HepG2 (cell line): ENCODE results near the gene EVA1A. TPM values are rescaled to one million over a fixed set of nuclear protein-coding genes. Genes with fewer than 3 reads are reported as not detected.
A peak's percentile ranks its signal among the peaks of the same experiment; 100 is the strongest.

Experiments
- AGO2 ChIP-seq: fragments of 200-400 bp; formaldehyde crosslinking; optimal IDR thresholded peaks from 2 replicates; pipeline ENCODE3; 2017; ENCODE audit warnings: mild to moderate bottlenecking, low read depth, low read length, moderate library complexity
- CEBPB ChIP-seq: IDR thresholded peaks from 2 replicates; pipeline ENCODE4 v1.6.1; 2011; ENCODE audit warnings: low read depth, low read length, improper control_type of control experiment, borderline replicate concordance
- DR1 ChIP-seq: sonication (generic); formaldehyde crosslinking; IDR thresholded peaks from 2 replicates; pipeline ENCODE4 v1.8.0; 2021; ENCODE audit warnings: mild to moderate bottlenecking, missing genetic modification reagents, inconsistent platforms
- ELF4 ChIP-seq: sonication (generic); formaldehyde crosslinking; IDR thresholded peaks from 2 replicates; pipeline ENCODE4 v1.5.0; 2020; ENCODE audit warnings: missing genetic modification reagents, mild to moderate bottlenecking, moderate library complexity, borderline replicate concordance
- FOSL2 ChIP-seq: sonication (generic); formaldehyde crosslinking; IDR thresholded peaks from 2 replicates; pipeline ENCODE4 v1.4.0; 2020; ENCODE audit warnings: missing genetic modification reagents
- IKZF1 ChIP-seq: fragments of 450-650 bp; IDR thresholded peaks from 2 replicates; pipeline ENCODE4 v1.7.1; 2016
- JUNB ChIP-seq: sonication (generic); formaldehyde crosslinking; IDR thresholded peaks from 2 replicates; pipeline ENCODE4 v1.8.0; 2022; ENCODE audit warnings: missing genetic modification reagents, mild to moderate bottlenecking, borderline replicate concordance
- KDM2A ChIP-seq: sonication (generic); formaldehyde crosslinking; IDR thresholded peaks from 2 replicates; pipeline ENCODE4 v1.4.0; 2020; ENCODE audit warnings: low read depth, missing genetic modification reagents, borderline replicate concordance
- MATR3 ChIP-seq: sonication (generic); formaldehyde crosslinking; IDR thresholded peaks from 2 replicates; pipeline ENCODE4 v1.4.0; 2020; ENCODE audit warnings: missing genetic modification reagents
- MED13 ChIP-seq: sonication (generic); formaldehyde crosslinking; IDR thresholded peaks from 2 replicates; pipeline ENCODE4 v1.5.0; 2020; ENCODE audit warnings: missing genetic modification reagents
- MTA1 ChIP-seq: sonication (generic); formaldehyde crosslinking; IDR thresholded peaks from 2 replicates; pipeline ENCODE4 v1.4.0; 2020; ENCODE audit warnings: missing genetic modification reagents, mild to moderate bottlenecking, borderline replicate concordance
- NFKB2 ChIP-seq: sonication (generic); formaldehyde crosslinking; IDR thresholded peaks from 2 replicates; pipeline ENCODE4 v1.4.0; 2020; ENCODE audit warnings: missing genetic modification reagents, borderline replicate concordance
- NR3C1 ChIP-seq: sonication (generic); formaldehyde crosslinking; IDR thresholded peaks from 2 replicates; pipeline ENCODE4 v1.4.0; 2020; ENCODE audit warnings: missing genetic modification reagents
- SAP130 ChIP-seq: IDR thresholded peaks from 2 replicates; pipeline ENCODE4 v1.6.1; 2016; ENCODE audit warnings: low read depth
- ZNF10 ChIP-seq: sonication (generic); formaldehyde crosslinking; IDR thresholded peaks from 2 replicates; pipeline ENCODE4 v1.4.0; 2020; ENCODE audit warnings: mild to moderate bottlenecking, low read depth, missing genetic modification reagents, borderline replicate concordance
- ZNF17 ChIP-seq: sonication (generic); formaldehyde crosslinking; IDR thresholded peaks from 2 replicates; pipeline ENCODE4 v1.5.0; 2020; ENCODE audit warnings: mild to moderate bottlenecking, missing genetic modification reagents
- ZNF234 ChIP-seq: sonication (generic); formaldehyde crosslinking; conservative IDR thresholded peaks from 2 replicates; pipeline ENCODE4 v1.5.1; 2020; ENCODE audit warnings: mild to moderate bottlenecking, missing genetic modification reagents
- ZNF569 ChIP-seq: sonication (generic); formaldehyde crosslinking; IDR thresholded peaks from 2 replicates; pipeline ENCODE4 v1.5.0; 2020; ENCODE audit warnings: mild to moderate bottlenecking, missing genetic modification reagents, moderate library complexity, borderline replicate concordance
- ZNF570 ChIP-seq: sonication (generic); formaldehyde crosslinking; IDR thresholded peaks from 2 replicates; pipeline ENCODE4 v1.4.0; 2020; ENCODE audit warnings: mild to moderate bottlenecking, missing genetic modification reagents, borderline replicate concordance
- ZNF746 ChIP-seq: sonication (generic); formaldehyde crosslinking; IDR thresholded peaks from 2 replicates; pipeline ENCODE4 v1.8.0; 2022; ENCODE audit warnings: mild to moderate bottlenecking, missing genetic modification reagents
- ZNF777 ChIP-seq: sonication (generic); formaldehyde crosslinking; IDR thresholded peaks from 2 replicates; pipeline ENCODE4 v1.4.0; 2020; ENCODE audit warnings: missing genetic modification reagents
- polyA plus RNA-seq, 8 experiments: library from polyadenylated mRNA; depleted of rRNA in 3 of 8; stranded (reverse) in 7 of 8; unstranded in 1 of 8; fragments of >200 nt; fragmentation: Illumina TruSeq in 4 of 8; extraction: Trizol in 4 of 8; gene quantifications; 2 replicates each; pipeline versions ENCODE4 v1.2.1 to v1.2.3, GENCODE V29; 2011 to 2016; ENCODE audit warnings: low read depth in 4 of 8, missing spikeins in 1 of 8, mixed read lengths in 1 of 8; ENCODE audit not compliant: insufficient read depth in 1 of 8
- total RNA-seq, 5 experiments: library from RNA; depleted of rRNA; stranded (reverse); fragments of >200 nt; fragmentation: Illumina TruSeq; extraction: Trizol; gene quantifications; 2 replicates each; pipeline ENCODE4 v1.2.3, GENCODE V29; 2016; ENCODE audit warnings: low read depth in 1 of 5
- TF ChIP-seq, protein P1 (sequence below): sonication (generic); formaldehyde crosslinking; IDR thresholded peaks from 2 replicates; pipeline ENCODE4 v1.8.1; 2023; ENCODE audit warnings: mild to moderate bottlenecking, missing genetic modification reagents, borderline replicate concordance
- TF ChIP-seq, protein P2 (sequence below): fragments of 450-650 bp; IDR thresholded peaks from 2 replicates; pipeline ENCODE4 v1.6.1; 2017; ENCODE audit warnings: mild to moderate bottlenecking
- TF ChIP-seq, protein P3 (sequence below): sonication (generic); formaldehyde crosslinking; IDR thresholded peaks from 2 replicates; pipeline ENCODE4 v1.5.0; 2020; ENCODE audit warnings: mild to moderate bottlenecking, missing genetic modification reagents, borderline replicate concordance
- TF ChIP-seq, protein P4 (sequence below): sonication (generic); formaldehyde crosslinking; IDR thresholded peaks from 2 replicates; pipeline ENCODE4 v1.5.0; 2020; ENCODE audit warnings: missing genetic modification reagents, mild to moderate bottlenecking, borderline replicate concordance
- TF ChIP-seq, protein P5 (sequence below): sonication (generic); formaldehyde crosslinking; IDR thresholded peaks from 2 replicates; pipeline ENCODE4 v1.5.0; 2020; ENCODE audit warnings: mild to moderate bottlenecking, low read depth, missing genetic modification reagents, borderline replicate concordance

Gene EVA1A
- total and polyA plus RNA-seq, 2 of the 13 experiments (the other 11 are each of a cell fraction or from before 2014, with no cell fraction given), result 57.5 to 57.8 TPM

DNA sequence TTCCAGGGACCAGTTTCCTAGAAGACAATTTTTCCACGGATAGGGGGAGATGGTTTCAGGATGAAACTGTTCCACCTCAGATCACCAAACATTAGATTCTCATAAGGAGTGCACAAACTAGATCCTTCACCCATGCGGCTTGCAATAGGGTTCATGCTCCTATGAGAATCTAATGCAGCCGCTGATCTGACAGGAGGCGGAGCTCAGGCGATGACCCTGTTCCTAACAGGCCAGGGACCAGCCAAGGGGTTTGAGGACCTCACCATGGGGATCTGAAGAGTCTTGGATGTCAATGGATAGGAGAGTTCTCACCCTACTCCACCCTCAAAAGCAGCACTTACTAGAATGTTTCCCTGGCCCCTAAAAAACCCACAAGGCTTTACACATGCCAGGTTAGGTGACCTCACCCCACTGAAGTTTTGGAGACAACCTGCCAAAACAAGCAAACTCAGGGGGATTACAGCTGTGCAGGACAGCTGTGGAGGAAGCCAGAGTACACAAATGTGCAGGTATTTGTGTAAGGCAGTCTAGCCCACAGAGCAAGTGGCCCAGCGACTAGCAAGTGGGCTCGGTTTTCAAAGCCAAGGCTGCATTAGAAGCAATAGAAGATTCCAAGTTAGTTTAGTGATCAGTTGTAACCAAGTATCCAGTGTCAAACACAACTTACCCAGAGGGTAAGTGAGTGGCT is 3.9 kb downstream of the EVA1A start (continued):
- TF ChIP-seq ZNF569 (CRISPR knock-in tag) (no peak), ZNF746 (no peak), ZNF17 (CRISPR knock-in tag) (no peak), NR3C1 (no peak), MED13 (no peak), IKZF1 (no peak), AGO2 (no peak), ELF4 (CRISPR knock-in tag) (no peak), NFKB2 (no peak), SAP130 (CRISPR knock-in tag) (peak; percentile 34; the same call in 1 of the 2 replicates), CEBPB (no peak), ZNF777 (CRISPR knock-in tag) (no peak), FOSL2 (CRISPR knock-in tag) (peak; percentile 17; the same call in 1 of the 2 replicates), JUNB (CRISPR knock-in tag) (no peak), KDM2A (CRISPR knock-in tag) (no peak), ZNF234 (CRISPR knock-in tag) (no peak), MTA1 (CRISPR knock-in tag) (no peak), ZNF570 (no peak), DR1 (CRISPR knock-in tag) (no peak), MATR3 (CRISPR knock-in tag) (no peak), ZNF10 (CRISPR knock-in tag) (no peak)
- TF ChIP-seq, protein P1, sequence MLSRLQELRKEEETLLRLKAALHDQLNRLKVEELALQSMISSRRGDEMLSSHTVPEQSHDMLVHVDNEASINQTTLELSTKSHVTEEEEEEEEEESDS (CRISPR knock-in tag), result no peak
- TF ChIP-seq, protein P2, sequence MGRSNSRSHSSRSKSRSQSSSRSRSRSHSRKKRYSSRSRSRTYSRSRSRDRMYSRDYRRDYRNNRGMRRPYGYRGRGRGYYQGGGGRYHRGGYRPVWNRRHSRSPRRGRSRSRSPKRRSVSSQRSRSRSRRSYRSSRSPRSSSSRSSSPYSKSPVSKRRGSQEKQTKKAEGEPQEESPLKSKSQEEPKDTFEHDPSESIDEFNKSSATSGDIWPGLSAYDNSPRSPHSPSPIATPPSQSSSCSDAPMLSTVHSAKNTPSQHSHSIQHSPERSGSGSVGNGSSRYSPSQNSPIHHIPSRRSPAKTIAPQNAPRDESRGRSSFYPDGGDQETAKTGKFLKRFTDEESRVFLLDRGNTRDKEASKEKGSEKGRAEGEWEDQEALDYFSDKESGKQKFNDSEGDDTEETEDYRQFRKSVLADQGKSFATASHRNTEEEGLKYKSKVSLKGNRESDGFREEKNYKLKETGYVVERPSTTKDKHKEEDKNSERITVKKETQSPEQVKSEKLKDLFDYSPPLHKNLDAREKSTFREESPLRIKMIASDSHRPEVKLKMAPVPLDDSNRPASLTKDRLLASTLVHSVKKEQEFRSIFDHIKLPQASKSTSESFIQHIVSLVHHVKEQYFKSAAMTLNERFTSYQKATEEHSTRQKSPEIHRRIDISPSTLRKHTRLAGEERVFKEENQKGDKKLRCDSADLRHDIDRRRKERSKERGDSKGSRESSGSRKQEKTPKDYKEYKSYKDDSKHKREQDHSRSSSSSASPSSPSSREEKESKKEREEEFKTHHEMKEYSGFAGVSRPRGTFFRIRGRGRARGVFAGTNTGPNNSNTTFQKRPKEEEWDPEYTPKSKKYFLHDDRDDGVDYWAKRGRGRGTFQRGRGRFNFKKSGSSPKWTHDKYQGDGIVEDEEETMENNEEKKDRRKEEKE, result no peak
- TF ChIP-seq, protein P3, sequence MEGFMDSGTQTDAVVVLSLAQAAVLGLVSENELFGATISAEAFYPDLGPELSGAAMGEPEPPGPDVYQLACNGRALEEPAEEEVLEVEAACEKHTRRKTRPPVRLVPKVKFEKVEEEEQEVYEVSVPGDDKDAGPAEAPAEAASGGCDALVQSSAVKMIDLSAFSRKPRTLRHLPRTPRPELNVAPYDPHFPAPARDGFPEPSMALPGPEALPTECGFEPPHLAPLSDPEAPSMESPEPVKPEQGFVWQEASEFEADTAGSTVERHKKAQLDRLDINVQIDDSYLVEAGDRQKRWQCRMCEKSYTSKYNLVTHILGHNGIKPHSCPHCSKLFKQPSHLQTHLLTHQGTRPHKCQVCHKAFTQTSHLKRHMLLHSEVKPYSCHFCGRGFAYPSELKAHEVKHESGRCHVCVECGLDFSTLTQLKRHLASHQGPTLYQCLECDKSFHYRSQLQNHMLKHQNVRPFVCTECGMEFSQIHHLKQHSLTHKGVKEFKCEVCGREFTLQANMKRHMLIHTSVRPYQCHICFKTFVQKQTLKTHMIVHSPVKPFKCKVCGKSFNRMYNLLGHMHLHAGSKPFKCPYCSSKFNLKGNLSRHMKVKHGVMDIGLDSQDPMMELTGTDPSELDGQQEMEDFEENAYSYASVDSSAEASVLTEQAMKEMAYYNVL (CRISPR knock-in tag), result no peak
- TF ChIP-seq, protein P4, sequence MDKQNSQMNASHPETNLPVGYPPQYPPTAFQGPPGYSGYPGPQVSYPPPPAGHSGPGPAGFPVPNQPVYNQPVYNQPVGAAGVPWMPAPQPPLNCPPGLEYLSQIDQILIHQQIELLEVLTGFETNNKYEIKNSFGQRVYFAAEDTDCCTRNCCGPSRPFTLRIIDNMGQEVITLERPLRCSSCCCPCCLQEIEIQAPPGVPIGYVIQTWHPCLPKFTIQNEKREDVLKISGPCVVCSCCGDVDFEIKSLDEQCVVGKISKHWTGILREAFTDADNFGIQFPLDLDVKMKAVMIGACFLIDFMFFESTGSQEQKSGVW (CRISPR knock-in tag), result no peak
- TF ChIP-seq, protein P5, sequence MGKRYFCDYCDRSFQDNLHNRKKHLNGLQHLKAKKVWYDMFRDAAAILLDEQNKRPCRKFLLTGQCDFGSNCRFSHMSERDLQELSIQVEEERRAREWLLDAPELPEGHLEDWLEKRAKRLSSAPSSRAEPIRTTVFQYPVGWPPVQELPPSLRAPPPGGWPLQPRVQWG, result no peak
